ENCODE measurements around the gene MTX1.

- TF ChIP-seq CTCF (conservative IDR thresholded peaks at IDR 0.05 in 1 of 2, IDR thresholded peaks at IDR 0.05 in 1 of 2; ENCODE audit: low read depth in 1 of 2, low read length in 2 of 2) (no peak), EZH2 (IDR thresholded peaks at IDR 0.05; ENCODE audit: low read length, missing control alignments) (no peak)
These were observed 39.0 kb upstream of the MTX1 start for GRCh38 chr1:155169541-155169940.
